Endometrial microvascular endothelial cells (primary cell): ENCODE measurements around the gene NGEF. TPM values are rescaled to one million over a fixed set of nuclear protein-coding genes. Genes with fewer than 3 reads are reported as not detected.

Experiments
- in situ Hi-C: cut with HindIII; loops from 2 replicates; pipeline ENCODE4 v1.10.0; 2017; ENCODE audit warnings: low sequenced_read_pairs, low pct_unique_long_range_greater_than_20kb; ENCODE audit errors: inconsistent ontology term
- total RNA-seq: library from RNA; depleted of rRNA; stranded (reverse); fragments of >200 nt; gene quantifications from one replicate; pipeline ENCODE4 v1.2.3, GENCODE V29; 2015; ENCODE audit errors: inconsistent ontology term

The NGEF gene
- total RNA-seq, 1 donor from 2014 or later, result 0.09 TPM

GRCh38 chr2:233026198-233026813 lies 13.2 kb upstream of the NGEF start:
- in situ Hi-C loops, result no loop called here

DNA sequence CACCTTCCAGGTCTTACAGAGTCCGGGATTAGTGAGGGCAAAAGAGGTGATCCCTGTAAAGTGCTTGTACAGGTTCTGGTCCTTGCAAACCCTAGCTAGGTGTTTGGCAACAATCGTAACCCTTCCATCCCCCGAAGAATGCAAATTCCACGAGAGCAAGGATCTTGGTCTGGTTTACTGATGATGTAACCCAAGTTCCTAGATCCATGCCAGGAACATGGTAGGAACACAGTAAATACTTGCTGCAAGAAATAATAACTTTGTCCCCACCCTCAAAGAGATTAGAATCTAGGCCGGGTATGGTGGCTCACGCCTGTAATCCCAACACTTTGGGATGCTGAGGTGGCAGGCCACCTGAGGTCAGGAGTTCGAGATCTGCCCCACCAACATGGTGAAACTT lies 12.7 kb upstream of the NGEF start:
- in situ Hi-C loops, result no loop called here

GRCh38 chr2:233023761-233024410 lies 10.8 kb upstream of the NGEF start:
- in situ Hi-C loops, result loop anchor here (25.0 kb wide), 1 partner anchor 162 kb away; the partner anchor contains the start of gene SNORC

GRCh38 chr2:233023007-233023760 lies 10.1 kb upstream of the NGEF start:
- in situ Hi-C loops, result loop anchor here (25.0 kb wide), 1 partner anchor 161 kb away; the partner anchor contains the start of gene SNORC

- in situ Hi-C loops, result loop anchor here (25.0 kb wide), 1 partner anchor 160 kb away; the partner anchor contains the start of gene SNORC
These were observed 9.5 kb upstream of the NGEF start for GRCh38 chr2:233022561-233022960.

- in situ Hi-C loops, result loop anchor here (25.0 kb wide), 1 partner anchor 159 kb away; the partner anchor contains the start of gene SNORC
These were observed 8.7 kb upstream of the NGEF start for GRCh38 chr2:233021771-233022170.

DNA sequence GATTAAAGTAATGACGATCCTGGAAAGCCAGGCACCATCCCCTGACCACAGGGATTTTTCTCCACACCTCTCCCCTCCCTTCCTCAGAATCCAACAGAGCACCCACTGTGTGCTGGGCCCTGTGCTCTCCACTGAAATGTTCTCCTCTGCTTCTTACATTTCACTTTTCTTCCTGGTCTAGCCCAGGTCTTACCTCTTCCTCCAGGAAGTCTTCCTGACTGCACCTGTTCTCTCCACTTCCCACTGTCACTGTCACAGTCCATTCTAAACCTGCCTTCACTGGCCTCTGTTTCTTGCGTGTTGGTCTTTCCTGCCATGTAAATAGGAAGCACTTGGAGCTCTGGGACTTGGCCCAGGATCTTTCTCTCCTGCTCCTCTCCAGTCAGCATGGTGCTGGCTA lies 7.4 kb upstream of the NGEF start:
- in situ Hi-C loops, result loop anchor here (25.0 kb wide), 1 partner anchor 158 kb away; the partner anchor contains the start of gene SNORC

- in situ Hi-C loops, result loop anchor here (25.0 kb wide), 1 partner anchor 157 kb away; the partner anchor contains the start of gene SNORC
These were observed 6.6 kb upstream of the NGEF start for GRCh38 chr2:233019610-233020009.

DNA sequence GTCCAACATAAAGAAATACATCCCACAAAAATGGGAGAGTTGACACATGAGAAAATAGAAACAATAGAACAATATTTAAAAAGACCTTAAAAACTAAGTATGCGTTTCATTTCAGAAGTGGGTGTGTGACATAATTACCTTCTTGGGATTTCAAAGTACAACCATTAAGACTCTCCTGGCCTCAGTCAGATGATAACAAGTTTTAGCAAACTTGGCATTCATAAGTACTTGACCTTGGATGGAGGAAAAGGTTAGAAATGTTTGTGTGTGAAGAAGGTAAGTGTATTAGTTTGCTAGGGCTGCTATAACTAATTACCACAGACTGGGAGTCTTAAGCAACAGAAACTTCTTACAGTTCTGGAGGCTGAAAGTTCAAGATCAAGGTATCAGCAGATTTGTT lies 4.9 kb upstream of the NGEF start:
- in situ Hi-C loops, result loop anchor here (25.0 kb wide), 1 partner anchor 156 kb away; the partner anchor contains the start of gene SNORC

DNA sequence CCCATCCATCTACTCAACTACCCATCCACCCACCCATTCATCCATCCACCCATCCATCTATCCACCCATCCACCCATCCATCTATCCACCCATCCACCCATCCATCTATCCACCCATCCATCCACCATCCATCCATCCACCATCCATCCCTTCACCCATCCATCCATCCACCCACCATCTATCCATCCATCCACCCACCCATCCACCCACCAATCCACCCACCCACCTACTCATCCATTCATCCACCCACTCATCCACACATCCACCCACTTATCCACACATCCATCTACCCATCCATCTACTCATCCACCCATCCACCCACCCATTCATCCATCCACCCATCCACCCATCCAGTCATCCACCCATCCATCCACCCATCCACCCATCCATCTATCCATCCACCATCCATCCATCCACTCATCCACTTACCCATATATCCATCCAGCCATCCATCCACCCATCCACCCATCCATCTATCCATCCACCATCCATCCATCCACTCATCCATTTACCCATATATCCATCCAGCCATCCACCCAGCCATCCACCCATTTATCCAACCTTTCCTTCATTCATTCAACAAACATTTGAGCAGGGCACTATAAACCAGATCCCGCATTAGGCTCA lies 2.1 kb upstream of the NGEF start:
- in situ Hi-C loops, result loop anchor here (25.0 kb wide), 1 partner anchor 153 kb away; the partner anchor contains the start of gene SNORC

GRCh38 chr2:233013650-233014049 lies 594 bp upstream of the NGEF start:
- in situ Hi-C loops, result loop anchor here (25.0 kb wide), 1 partner anchor 151 kb away; the partner anchor contains the start of gene SNORC

DNA sequence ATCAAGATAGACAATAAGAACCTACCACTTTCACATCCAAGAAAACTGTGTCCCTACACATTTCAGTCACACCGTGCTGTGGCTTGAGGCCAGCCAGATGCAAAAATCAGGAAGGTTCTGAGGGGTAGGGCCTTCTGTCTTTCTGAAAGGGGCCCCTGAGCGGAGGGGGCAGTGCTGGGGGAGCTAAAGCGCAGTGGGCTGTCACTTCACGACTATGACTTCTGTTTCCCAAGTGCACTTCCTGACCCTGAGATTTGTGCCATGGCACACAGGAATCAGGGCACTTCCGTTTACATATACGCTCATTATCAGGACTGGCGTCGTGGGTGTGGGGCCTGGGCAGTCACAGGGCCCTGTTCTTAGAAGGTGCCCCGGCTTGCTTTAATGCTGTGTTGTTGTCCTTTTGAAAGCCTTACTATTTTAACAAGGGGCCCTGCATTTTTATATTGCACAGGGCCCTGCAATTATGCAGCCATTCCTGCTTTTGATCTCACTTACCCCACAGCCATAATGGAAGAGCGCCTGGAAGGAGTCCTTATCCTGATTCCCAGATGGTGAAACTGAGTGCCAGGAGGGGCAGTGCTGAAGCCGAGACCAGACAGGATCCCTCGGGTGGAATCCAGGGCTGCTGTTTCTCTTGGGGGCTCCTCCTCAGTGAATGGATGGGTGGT lies 620 bp downstream of the NGEF start:
- in situ Hi-C loops, result loop anchor here (25.0 kb wide), 1 partner anchor 150 kb away; the partner anchor contains the start of gene SNORC

GRCh38 chr2:233011702-233012131 lies 1.3 kb downstream of the NGEF start:
- in situ Hi-C loops, result loop anchor here (25.0 kb wide), 1 partner anchor 149 kb away; the partner anchor contains the start of gene SNORC

- in situ Hi-C loops, result loop anchor here (25.0 kb wide), 1 partner anchor 149 kb away; the partner anchor contains the start of gene SNORC
These were observed 1.8 kb downstream of the NGEF start for GRCh38 chr2:233011268-233011650.

DNA sequence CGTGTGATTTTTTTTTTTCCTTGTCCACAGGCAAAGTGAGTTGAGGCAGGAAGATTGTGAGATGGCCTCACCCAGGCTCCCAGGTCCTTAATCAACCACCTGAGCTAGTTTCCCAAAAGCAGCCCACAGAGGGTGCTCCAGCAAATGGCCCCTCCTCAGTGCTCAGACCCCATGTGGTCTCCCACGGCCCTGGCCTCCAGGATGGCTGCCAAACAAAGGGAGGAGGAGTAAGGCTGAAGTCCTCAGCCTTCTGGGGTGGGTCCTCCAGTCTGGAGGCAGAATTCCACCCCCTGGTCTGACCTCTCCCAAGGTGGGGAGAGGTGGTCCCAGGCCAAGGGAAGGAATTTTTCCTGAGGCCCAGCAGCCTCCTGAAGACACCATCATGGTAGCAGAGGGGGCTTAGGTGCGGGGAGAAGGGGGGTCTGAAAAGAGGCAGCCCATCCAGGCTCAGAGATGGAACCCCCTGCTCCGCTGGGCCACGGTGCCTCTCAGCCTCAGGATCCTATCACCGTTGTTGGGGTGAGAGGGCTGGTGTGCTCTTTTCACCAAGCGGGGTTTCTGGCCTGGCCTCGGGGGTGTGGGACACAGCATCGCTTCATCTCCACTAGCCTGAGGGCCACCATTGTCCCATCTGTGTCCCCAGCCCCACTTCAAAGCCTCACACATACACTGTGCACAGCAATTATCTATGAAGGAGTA lies 2.3 kb downstream of the NGEF start:
- in situ Hi-C loops, result loop anchor here (25.0 kb wide), 1 partner anchor 148 kb away; the partner anchor contains the start of gene SNORC

DNA sequence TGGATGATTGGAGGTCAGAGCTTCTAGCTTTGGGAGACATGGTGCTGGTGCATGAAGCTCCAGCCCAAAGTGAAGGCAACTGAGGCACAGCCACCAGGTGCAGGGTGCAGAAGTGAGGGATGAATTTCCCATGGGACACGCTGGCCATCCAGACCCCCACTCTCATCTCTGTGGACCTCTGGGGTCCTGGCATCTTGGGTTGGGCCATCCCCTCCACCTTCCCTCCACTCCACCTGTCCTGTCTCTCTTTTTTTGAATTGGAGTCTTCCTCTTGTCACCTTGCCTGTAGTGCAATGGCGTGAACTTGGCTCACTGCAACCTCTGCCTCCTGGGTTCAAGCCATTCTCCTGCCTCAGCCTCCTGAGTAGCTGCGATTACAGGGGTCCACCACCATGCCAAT lies 3.4 kb downstream of the NGEF start:
- in situ Hi-C loops, result loop anchor here (25.0 kb wide), 1 partner anchor 147 kb away; the partner anchor contains the start of gene SNORC

DNA sequence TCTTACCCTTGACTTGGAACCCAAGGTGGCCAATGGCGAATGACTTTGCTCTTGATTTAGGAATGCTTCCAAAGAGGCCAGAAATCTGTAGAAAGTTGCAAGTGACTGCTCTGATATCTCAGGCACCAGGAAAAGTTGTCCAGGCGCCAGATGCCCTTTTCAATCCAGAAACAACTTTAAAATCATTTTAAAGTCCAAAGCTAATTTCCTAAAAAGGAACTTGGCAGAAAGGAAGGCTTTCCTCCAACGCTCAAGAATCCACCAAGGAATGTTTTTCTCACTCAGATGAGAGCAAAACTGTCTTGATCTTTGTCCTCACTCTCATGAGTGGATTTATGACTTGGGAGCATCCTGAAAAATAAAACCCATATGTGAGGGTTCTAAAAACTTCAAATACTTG lies 5.3 kb downstream of the NGEF start:
- in situ Hi-C loops, result loop anchor here (25.0 kb wide), 1 partner anchor 145 kb away; the partner anchor contains the start of gene SNORC
